Mucosa of stomach (tissue), 1 donor: ENCODE data around the gene PSMA7.
"Not testable (repeated sequence)": the region's sequence is repeated elsewhere in the genome, so short reads cannot be mapped to it uniquely, and the experiment has no call there.

Source experiments
- H3K27me3 ChIP-seq: one replicate; pipeline ENCODE4 v1.7.0; 2013; ENCODE audit warnings: mild to moderate bottlenecking, low read length; ENCODE audit not compliant: control insufficient read depth, insufficient read depth
- H3K36me3 ChIP-seq: one replicate; pipeline ENCODE4 v1.7.0; 2013; ENCODE audit warnings: low read length; ENCODE audit not compliant: control insufficient read depth, insufficient read depth
- H3K4me1 ChIP-seq: one replicate; pipeline ENCODE4 v1.7.0; 2013; ENCODE audit warnings: mild to moderate bottlenecking, low read length; ENCODE audit not compliant: control insufficient read depth, insufficient read depth
- H3K4me3 ChIP-seq: one replicate; pipeline ENCODE4 v1.7.0; 2013; ENCODE audit warnings: low read length
- H3K9ac ChIP-seq: one replicate; pipeline ENCODE4 v1.7.0; 2013; ENCODE audit warnings: mild to moderate bottlenecking, low read length, moderate library complexity
- H3K9me3 ChIP-seq: one replicate; pipeline ENCODE4 v1.7.0; 2013; ENCODE audit warnings: mild to moderate bottlenecking, low read length, moderate library complexity; ENCODE audit not compliant: control insufficient read depth
- donor health status: Pancreatic carcinoma.

The PSMA7 gene

GRCh38 chr20:62118113-62119043, 24.8 kb downstream of the PSMA7 start:
- Histone ChIP-seq H3K4me3 (no peak overlapping the region), H3K4me1 (peaks cover 3% of the 10 kb centered on the region), H3K36me3 (no peaks in the 10 kb centered on the region), H3K9me3 (no peaks in the 10 kb centered on the region), H3K9ac (no peak overlapping the region), H3K27me3 (peaks cover 29% of the 10 kb centered on the region)

- H3K9me3 ChIP-seq: no peaks in the 10 kb centered on the region
- H3K4me1 ChIP-seq: no peaks in the 10 kb centered on the region
- no peak overlapping the region for H3K9ac ChIP-seq
- no peaks in the 10 kb centered on the region for H3K36me3 ChIP-seq
- H3K27me3 ChIP-seq: peaks cover 29% of the 10 kb centered on the region
- H3K4me3 ChIP-seq: no peak overlapping the region
Observed at GRCh38 chr20:62117658-62118057, 25.5 kb downstream of the PSMA7 start.

GRCh38 chr20:62117362-62117646, 25.9 kb downstream of the PSMA7 start:
- Histone ChIP-seq H3K4me1 (no peaks in the 10 kb centered on the region), H3K36me3 (no peaks in the 10 kb centered on the region), H3K9ac (no peak overlapping the region), H3K9me3 (no peaks in the 10 kb centered on the region), H3K27me3 (peaks cover 29% of the 10 kb centered on the region), H3K4me3 (no peak overlapping the region)

- Histone ChIP-seq H3K4me1 (no peaks in the 10 kb centered on the region), H3K9me3 (no peaks in the 10 kb centered on the region), H3K9ac (no peak overlapping the region), H3K27me3 (peaks cover 29% of the 10 kb centered on the region), H3K36me3 (no peaks in the 10 kb centered on the region), H3K4me3 (no peak overlapping the region)
Observed at GRCh38 chr20:62116558-62117361, 26.4 kb downstream of the PSMA7 start.

- peaks cover 29% of the 10 kb centered on the region for H3K27me3 ChIP-seq
- H3K4me1 ChIP-seq, H3K9ac ChIP-seq, H3K9me3 ChIP-seq, H3K4me3 ChIP-seq, H3K36me3 ChIP-seq: not testable (repeated sequence)
Observed at GRCh38 chr20:62115800-62116407, 27.3 kb downstream of the PSMA7 start.

- no peak overlapping the region for H3K9ac ChIP-seq
- no peaks in the 10 kb centered on the region for H3K4me1 ChIP-seq
- peaks cover 29% of the 10 kb centered on the region for H3K27me3 ChIP-seq
- H3K36me3 ChIP-seq: no peaks in the 10 kb centered on the region
- no peak overlapping the region for H3K4me3 ChIP-seq
- H3K9me3 ChIP-seq: no peaks in the 10 kb centered on the region
Observed at GRCh38 chr20:62114894-62115293, 28.3 kb downstream of the PSMA7 start.

GRCh38 chr20:62112368-62112767, 30.8 kb downstream of the PSMA7 start:
- Histone ChIP-seq H3K36me3 (no peaks in the 10 kb centered on the region), H3K9me3 (no peaks in the 10 kb centered on the region)

GRCh38 chr20:62111148-62111547, 32.0 kb downstream of the PSMA7 start:
- H3K4me3 ChIP-seq: no peak overlapping the region
- no peaks in the 10 kb centered on the region for H3K4me1 ChIP-seq
- peaks cover 5% of the 10 kb centered on the region for H3K27me3 ChIP-seq
- H3K9me3 ChIP-seq: no peaks in the 10 kb centered on the region
- H3K36me3 ChIP-seq: no peaks in the 10 kb centered on the region
- H3K9ac ChIP-seq: no peak overlapping the region

More at GRCh38 chr20:62112368-62112767, 30.8 kb downstream of the PSMA7 start:
- Histone ChIP-seq H3K27me3 (peaks cover 10% of the 10 kb centered on the region), H3K4me1 (no peaks in the 10 kb centered on the region), H3K4me3 (no peak overlapping the region), H3K9ac (no peak overlapping the region)

GRCh38 chr20:62105592-62105991, 37.6 kb downstream of the PSMA7 start:
- Histone ChIP-seq H3K9ac (no peak overlapping the region), H3K4me3 (no peak overlapping the region), H3K27me3 (peaks cover 8% of the 10 kb centered on the region), H3K4me1 (no peaks in the 10 kb centered on the region), H3K9me3 (peaks cover 7% of the 10 kb centered on the region), H3K36me3 (no peaks in the 10 kb centered on the region)

- H3K4me3 ChIP-seq: no peak overlapping the region
- peaks cover 7% of the 10 kb centered on the region for H3K9me3 ChIP-seq
- no peak overlapping the region for H3K9ac ChIP-seq
- peaks cover 8% of the 10 kb centered on the region for H3K27me3 ChIP-seq
- no peaks in the 10 kb centered on the region for H3K4me1 ChIP-seq
- H3K36me3 ChIP-seq: no peaks in the 10 kb centered on the region
Observed at GRCh38 chr20:62104791-62105345, 38.3 kb downstream of the PSMA7 start.

GRCh38 chr20:62104234-62104789, 38.9 kb downstream of the PSMA7 start:
- Histone ChIP-seq H3K27me3 (peaks cover 8% of the 10 kb centered on the region), H3K4me1 (no peaks in the 10 kb centered on the region), H3K4me3 (no peak overlapping the region), H3K9me3 (peaks cover 7% of the 10 kb centered on the region), H3K36me3 (no peaks in the 10 kb centered on the region), H3K9ac (no peak overlapping the region)
